ENCODE results near the gene KIZ.
"Not testable (repeated sequence)": the region's sequence is repeated elsewhere in the genome, so short reads cannot be mapped to it uniquely, and the experiment has no call there.

KIZ gene

GRCh38 chr20:21137078-21137477 is 11.2 kb downstream of the KIZ start:
- no peak for DNase-seq (ENCODE audit: low read depth in 1 of 2, low spot score in 1 of 2)

DNA sequence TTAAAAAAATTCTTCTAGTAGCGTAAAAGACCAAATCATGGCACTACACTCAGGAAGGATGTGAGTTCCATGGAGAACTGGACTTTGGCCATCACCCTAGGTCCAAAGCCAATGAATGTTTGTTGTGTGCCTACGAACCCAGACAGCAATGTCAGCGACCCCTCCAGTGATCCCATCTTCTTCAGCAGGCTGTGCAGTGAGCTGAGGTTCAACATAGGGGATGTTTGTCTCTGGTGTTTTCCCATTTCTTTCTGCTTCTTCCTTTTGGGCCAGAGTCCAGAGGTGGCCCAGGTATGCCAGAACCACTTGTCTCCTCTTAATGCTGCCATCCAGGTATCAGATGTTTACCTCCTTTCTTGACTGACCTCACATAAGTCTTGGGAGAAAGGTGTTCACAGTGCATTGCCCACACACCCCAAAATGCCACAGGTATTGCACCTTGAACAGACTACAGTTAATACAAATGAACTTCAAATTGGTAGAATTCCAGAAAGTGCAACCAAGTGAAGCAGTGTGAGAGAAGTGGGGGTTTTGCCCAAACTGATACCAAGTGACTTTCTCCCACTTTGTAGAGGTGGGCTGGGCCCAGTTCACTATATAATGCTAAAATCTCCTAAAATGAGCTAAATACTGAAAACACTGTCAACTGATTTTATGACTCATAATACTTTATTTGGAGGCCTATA is 14.1 kb downstream of the KIZ start:
- no peak for DNase-seq (ENCODE audit: low read depth in 1 of 2, low spot score in 1 of 2)

DNA sequence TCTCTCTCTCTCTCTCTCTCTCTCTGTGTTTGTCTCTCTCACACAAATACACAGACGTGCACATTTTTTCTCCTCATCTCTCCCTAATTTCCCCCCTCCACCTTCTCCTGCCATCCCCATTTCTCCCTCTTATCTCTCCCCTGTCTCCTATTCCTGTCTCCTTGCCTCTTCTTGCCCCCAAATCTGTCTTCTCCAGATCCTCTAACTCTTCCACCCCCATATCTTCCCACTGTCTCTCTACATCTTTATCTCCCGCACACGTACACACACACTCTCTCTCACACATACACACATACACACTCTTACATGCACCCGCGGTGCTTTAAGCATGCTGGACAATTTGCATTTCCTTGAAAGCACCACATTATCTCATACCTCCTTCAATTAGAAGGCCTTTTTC is 15.9 kb downstream of the KIZ start:
- no peak for DNase-seq (ENCODE audit: low read depth in 1 of 2, low spot score in 1 of 2)

DNA sequence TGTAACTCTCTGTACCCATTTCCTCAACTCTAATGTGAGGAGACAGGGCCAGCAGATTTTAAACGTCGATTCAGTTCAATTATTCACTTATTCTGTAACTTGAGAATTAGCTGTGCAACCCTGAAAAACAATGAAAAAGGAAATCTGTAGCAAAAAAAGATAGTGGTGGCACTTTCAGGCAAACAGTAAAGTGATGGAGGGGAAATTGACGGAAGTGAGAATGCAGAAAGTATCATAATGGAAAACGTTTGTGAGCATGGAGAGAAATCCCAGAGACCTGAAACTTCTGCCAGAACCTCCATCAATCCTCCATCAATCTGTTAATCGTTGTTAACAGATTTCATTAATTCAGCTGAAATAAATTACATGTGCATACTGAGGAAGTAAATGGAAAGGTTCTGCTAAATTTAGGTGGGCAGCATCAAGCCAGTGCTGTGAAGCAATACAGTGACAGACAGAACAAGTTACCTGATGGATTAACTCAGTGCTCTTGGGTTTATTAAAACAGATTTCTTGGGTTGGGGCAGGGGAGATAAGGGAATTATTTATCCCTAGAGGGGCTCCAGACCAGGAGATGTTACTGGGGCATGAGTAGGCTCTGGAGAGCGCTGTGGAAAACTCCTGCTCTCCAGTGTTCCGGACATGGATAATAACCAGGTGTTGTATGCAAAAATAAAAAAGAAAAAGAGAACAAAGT is 17.5 kb downstream of the KIZ start:
- no peak for DNase-seq (ENCODE audit: low read depth in 1 of 2, low spot score in 1 of 2)

GRCh38 chr20:21145424-21145823 is 19.5 kb downstream of the KIZ start:
- DNase-seq (ENCODE audit: low read depth in 1 of 2, low spot score in 1 of 2), result no peak

DNA sequence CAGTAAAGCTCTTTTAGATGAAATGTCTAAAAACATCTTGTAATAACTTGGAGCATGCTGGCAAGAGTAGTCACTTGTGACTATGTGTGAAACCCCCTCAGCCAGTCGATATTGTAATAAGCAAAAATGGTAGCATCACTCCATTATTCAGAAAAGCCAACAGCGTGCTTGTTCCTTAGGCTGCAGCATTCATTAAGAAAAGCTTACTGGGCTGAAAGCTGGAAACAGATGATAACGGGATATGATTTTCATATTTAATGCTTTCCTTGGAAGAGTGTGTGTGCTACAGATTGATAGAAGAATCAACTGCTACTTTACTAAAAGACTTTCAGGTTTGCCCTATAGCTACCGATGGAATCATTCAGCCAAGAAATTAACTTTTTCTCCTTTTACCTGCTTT is 20.3 kb downstream of the KIZ start:
- DNase-seq (ENCODE audit: low read depth in 1 of 2, low spot score in 1 of 2), result no peak

GRCh38 chr20:21147593-21147992 is 21.7 kb downstream of the KIZ start:
- no peak for DNase-seq (ENCODE audit: low read depth in 1 of 2, low spot score in 1 of 2)

- no peak for DNase-seq (ENCODE audit: low read depth in 1 of 2, low spot score in 1 of 2)
These were observed 23.5 kb downstream of the KIZ start for GRCh38 chr20:21149344-21149743.

- no peak for DNase-seq (ENCODE audit: low read depth in 1 of 2, low spot score in 1 of 2)
These were observed 25.9 kb downstream of the KIZ start for GRCh38 chr20:21151791-21152190.

GRCh38 chr20:21154692-21155091 is 28.8 kb downstream of the KIZ start:
- DNase-seq (ENCODE audit: low read depth in 1 of 2, low spot score in 1 of 2), result no peak

GRCh38 chr20:21155268-21155667 is 29.4 kb downstream of the KIZ start:
- no peak for DNase-seq (ENCODE audit: low read depth in 1 of 2, low spot score in 1 of 2)

- DNase-seq (ENCODE audit: low read depth in 1 of 2, low spot score in 1 of 2), result no peak
These were observed 30.4 kb downstream of the KIZ start for GRCh38 chr20:21156266-21156665.

- no peak for DNase-seq (ENCODE audit: low read depth in 1 of 2, low spot score in 1 of 2)
These were observed 31.1 kb downstream of the KIZ start for GRCh38 chr20:21157006-21157405.

DNA sequence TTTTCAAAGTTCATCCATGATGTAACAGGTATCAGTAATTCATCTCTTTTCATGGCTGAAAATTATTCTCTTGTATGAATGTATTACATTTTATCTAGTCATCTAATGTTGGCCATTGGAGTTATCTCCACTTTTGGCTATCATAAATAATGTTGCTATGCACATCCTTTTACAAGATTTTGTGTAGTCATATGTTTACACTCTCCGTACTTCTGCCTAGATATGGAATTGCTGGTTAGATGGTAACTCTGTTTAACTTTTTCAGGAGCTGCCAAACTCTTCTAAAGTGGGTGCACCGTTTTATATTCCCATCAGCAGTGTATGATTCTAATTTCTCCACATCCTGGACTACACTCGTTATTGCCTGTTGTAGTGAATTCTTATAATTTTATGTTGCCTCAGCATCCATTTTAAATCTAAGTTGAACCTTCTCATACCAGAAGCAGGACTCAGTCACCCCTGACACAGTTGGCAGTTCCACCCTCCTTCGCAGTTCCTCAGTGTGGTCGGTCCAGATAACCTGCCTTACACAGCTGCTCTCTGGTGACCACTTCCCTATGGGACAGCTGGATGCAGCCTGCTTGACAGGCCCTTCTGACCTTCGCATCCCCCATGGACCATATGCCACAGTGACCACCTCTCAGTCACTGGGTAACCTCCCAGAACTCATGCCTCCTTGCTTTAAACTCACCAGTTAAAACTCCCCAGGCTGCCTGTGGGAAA is 33.9 kb downstream of the KIZ start:
- no peak for DNase-seq (ENCODE audit: low read depth in 1 of 2, low spot score in 1 of 2)

- DNase-seq (ENCODE audit: low read depth in 1 of 2, low spot score in 1 of 2), result no peak
These were observed 36.0 kb downstream of the KIZ start for GRCh38 chr20:21161926-21162325.

DNA sequence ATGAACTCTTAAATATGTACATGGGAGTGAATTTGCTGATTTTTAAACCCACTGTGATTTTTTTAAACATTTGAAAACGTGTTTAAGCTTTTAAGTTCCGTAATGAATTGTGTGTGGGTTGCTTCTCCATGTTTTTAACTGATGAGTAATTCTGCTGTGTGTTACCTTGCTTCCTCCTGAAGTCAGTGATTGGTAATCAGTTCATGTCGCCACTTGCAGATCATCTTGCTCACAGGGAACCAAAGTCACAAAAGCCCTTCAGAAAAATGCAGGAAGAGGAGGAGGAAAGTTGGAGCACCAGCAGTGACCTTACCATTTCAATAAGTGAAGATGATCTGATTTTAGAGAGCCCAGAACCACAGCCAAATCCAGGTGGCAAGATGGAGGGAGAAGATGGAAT is 36.7 kb downstream of the KIZ start:
- no peak for DNase-seq (ENCODE audit: low read depth in 1 of 2, low spot score in 1 of 2)

DNA sequence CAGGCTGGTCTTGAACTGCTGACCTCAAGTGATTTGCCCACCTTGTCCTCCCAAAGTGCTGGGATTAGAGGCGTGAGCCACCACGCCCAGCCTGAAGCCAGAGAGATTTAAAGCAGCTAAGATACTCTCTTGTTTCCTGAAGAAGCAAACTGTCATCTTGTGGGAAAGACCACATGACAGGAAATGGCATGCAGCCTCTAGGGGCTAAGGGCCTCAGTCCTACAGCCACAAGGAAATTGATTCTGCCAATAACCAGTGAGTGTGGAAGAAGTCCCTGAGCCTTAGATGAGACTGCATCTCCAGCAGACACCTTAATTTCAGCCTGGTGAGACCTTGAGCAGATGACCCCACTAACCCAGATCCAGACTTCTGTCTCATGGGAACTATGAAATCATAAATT is 40.9 kb downstream of the KIZ start:
- no peak for DNase-seq (ENCODE audit: low read depth in 1 of 2, low spot score in 1 of 2)

- no peak for DNase-seq (ENCODE audit: low read depth in 1 of 2, low spot score in 1 of 2)
These were observed 41.4 kb downstream of the KIZ start for GRCh38 chr20:21167261-21167660.

GRCh38 chr20:21168061-21168460 is 42.2 kb downstream of the KIZ start:
- DNase-seq (ENCODE audit: low read depth in 1 of 2, low spot score in 1 of 2), result not testable (repeated sequence)

- DNase-seq (ENCODE audit: low read depth in 1 of 2, low spot score in 1 of 2), result no peak
These were observed 46.7 kb downstream of the KIZ start for GRCh38 chr20:21172626-21173025.

GRCh38 chr20:21173485-21173884 is 47.6 kb downstream of the KIZ start:
- no peak for DNase-seq (ENCODE audit: low read depth in 1 of 2, low spot score in 1 of 2)

DNA sequence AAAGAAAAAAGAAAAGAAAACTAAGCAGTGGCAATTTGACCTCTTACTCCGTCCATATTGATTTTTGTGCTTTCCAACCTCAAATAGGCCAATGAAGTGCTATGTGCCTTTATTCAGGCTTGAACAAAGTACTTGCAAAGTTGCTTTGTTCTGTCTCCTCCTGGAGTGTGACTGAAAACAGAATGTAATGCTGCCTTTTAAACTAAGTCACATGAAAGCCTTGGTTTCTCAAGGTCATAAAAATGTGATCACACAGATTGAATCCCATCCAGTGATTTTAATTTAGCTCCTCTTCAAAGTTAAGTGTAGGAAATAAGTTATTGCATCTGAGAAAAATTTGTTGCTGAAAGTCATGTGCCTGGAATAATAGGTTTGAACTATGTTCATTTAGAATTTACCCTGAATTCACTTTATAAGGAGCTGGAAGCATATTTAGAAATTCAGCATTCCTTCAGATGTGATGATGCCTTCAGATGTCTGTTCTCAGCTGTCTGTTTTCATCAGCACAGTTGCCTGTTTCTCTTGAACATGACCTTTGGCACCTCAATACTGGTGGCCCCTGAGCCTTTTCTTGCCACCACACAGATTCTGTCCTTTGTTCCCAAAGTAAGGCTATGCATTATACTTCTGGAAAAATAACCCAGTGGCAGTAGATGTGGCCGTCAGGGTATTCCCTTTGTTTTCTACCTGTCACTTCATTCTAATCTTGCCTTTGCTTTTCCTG is 48.8 kb downstream of the KIZ start:
- no peak for DNase-seq (ENCODE audit: low read depth in 1 of 2, low spot score in 1 of 2)

Data from stimulated activated CD4-positive, alpha-beta T cell treated with anti-CD3 and anti-CD28 coated beads, Interleukin-15, amount 100 ng/mL, for 1 hour (primary cell).